Hepatocyte (in vitro differentiated cells): ENCODE measurements around the gene PLEKHA6. TPM values are rescaled to one million over a fixed set of nuclear protein-coding genes. Genes with fewer than 3 reads are reported as not detected.

Source experiments
- DNase-seq: peaks from one replicate; pipeline ENCODE4 v3.0.0-alpha.2; 2016; ENCODE audit warnings: low spot score
- H2AFZ ChIP-seq: fragments of 200-600 bp; sonication (generic); 2 replicates; pipeline ENCODE4 v1.6.0; 2016; ENCODE audit warnings: antibody characterized with exemption, mild to moderate bottlenecking
- H3K27ac ChIP-seq: fragments of 200-600 bp; sonication (generic); 2 replicates; pipeline ENCODE4 v1.5.1; 2016; ENCODE audit warnings: mild to moderate bottlenecking
- H3K27me3 ChIP-seq: fragments of 200-600 bp; sonication (generic); 2 replicates; pipeline ENCODE4 v1.6.1; 2016
- H3K36me3 ChIP-seq: fragments of 200-600 bp; sonication (generic); replicated peaks from 2 replicates; pipeline ENCODE4 v1.5.1; 2016; ENCODE audit warnings: low read depth; ENCODE audit not compliant: insufficient read depth
- H3K4me1 ChIP-seq: fragments of 200-600 bp; sonication (generic); 2 replicates; pipeline ENCODE4 v1.5.1; 2016; ENCODE audit warnings: mild to moderate bottlenecking, moderate library complexity; ENCODE audit not compliant: insufficient read depth
- H3K4me2 ChIP-seq: fragments of 200-600 bp; sonication (generic); 2 replicates; pipeline ENCODE4 v1.6.0; 2016
- H3K4me3 ChIP-seq: fragments of 200-600 bp; sonication (generic); 2 replicates; pipeline ENCODE4 v1.5.1; 2016; ENCODE audit warnings: mild to moderate bottlenecking
- H3K79me2 ChIP-seq: fragments of 200-600 bp; sonication (generic); 2 replicates; pipeline ENCODE4 v1.6.0; 2017; ENCODE audit warnings: mild to moderate bottlenecking
- H3K9me2 ChIP-seq: fragments of 200-600 bp; sonication (generic); replicated peaks from 2 replicates; pipeline ENCODE4 v1.6.0; 2017; ENCODE audit warnings: mild to moderate bottlenecking; ENCODE audit not compliant: insufficient read depth
- H3K9me3 ChIP-seq: fragments of 200-600 bp; sonication (generic); 2 replicates; pipeline ENCODE4 v1.5.1; 2016; ENCODE audit warnings: low read depth, mild to moderate bottlenecking
- H4K20me1 ChIP-seq: fragments of 200-600 bp; sonication (generic); 2 replicates; pipeline ENCODE4 v1.6.0; 2016; ENCODE audit warnings: mild to moderate bottlenecking; ENCODE audit not compliant: insufficient read depth, poor library complexity, severe bottlenecking
- CTCF ChIP-seq: fragments of 200-600 bp; sonication (generic); IDR thresholded peaks from 2 replicates; pipeline ENCODE4 v1.5.1; 2016; ENCODE audit warnings: antibody characterized with exemption, mild to moderate bottlenecking; ENCODE audit not compliant: poor library complexity
- EZH2 ChIP-seq: fragments of 200-600 bp; sonication (generic); IDR thresholded peaks from 2 replicates; pipeline ENCODE4 v1.6.1; 2016; ENCODE audit warnings: antibody characterized with exemption, mild to moderate bottlenecking, borderline replicate concordance
- EZH2phosphoT487 ChIP-seq: fragments of 200-600 bp; sonication (generic); IDR thresholded peaks from one replicate; pipeline ENCODE4 v1.6.1; 2018; ENCODE audit warnings: antibody characterized with exemption, mild to moderate bottlenecking, low read depth, moderate library complexity; ENCODE audit not compliant: unreplicated experiment, severe bottlenecking
- WGBS: methylation state at CpG from one replicate; pipeline ENCODE4 v1.1.6; 2016; ENCODE audit warnings: low lambda C conversion rate; ENCODE audit errors: missing lambda C conversion rate; 5-methylcytosine and 5-hydroxymethylcytosine counted together
- polyA plus RNA-seq: library from polyadenylated mRNA; unstranded; fragments of >200 nt; fragmentation: Nextera tagmentation; extraction: Ambion mirVana; gene quantifications from 2 replicates; pipeline ENCODE4 v1.2.1, GENCODE V29; 2016
- total RNA-seq: library from RNA; depleted of rRNA; stranded (reverse); fragments of >200 nt; gene quantifications from 2 replicates; pipeline ENCODE4 v1.2.3, GENCODE V29; 2014

Gene PLEKHA6
- total and polyA plus RNA-seq, 2 experiments from 2014 or later: 14.3 to 31.5 TPM

GRCh38 chr1:204384636-204385352, 25.1 kb upstream of the PLEKHA6 start:
- Histone ChIP-seq H3K27ac (no peak overlapping the region), H2AFZ (no peak overlapping the region), H3K79me2 (no peaks in the 10 kb centered on the region), H3K4me3 (no peak overlapping the region), H3K27me3 (no peaks in the 10 kb centered on the region), H3K36me3 (no peaks in the 10 kb centered on the region), H4K20me1 (no peaks in the 10 kb centered on the region), H3K9me2 (no peaks in the 10 kb centered on the region), H3K4me2 (no peak overlapping the region), H3K9me3 (no peaks in the 10 kb centered on the region), H3K4me1 (peaks cover 14% of the 10 kb centered on the region)
- TF ChIP-seq CTCF (no peak), EZH2 (no peak), EZH2phosphoT487 (no peak)
- WGBS: 77% methylated on average over 7 of the region's 7 CpGs
- no peak for DNase-seq

GRCh38 chr1:204383163-204383904, 23.6 kb upstream of the PLEKHA6 start:
- no peaks in the 10 kb centered on the region for H3K36me3 ChIP-seq
- no peaks in the 10 kb centered on the region for H4K20me1 ChIP-seq
- TF ChIP-seq EZH2 (no peak), EZH2phosphoT487 (no peak), CTCF (no peak)
- WGBS: 59% methylated on average over 5 of the region's 5 CpGs
- H3K9me3 ChIP-seq: no peaks in the 10 kb centered on the region
- H3K27me3 ChIP-seq: no peaks in the 10 kb centered on the region
- DNase-seq: no peak
- peaks cover 19% of the 10 kb centered on the region for H3K4me1 ChIP-seq
- H3K4me3 ChIP-seq: no peak overlapping the region
- no peak overlapping the region for H2AFZ ChIP-seq
- no peaks in the 10 kb centered on the region for H3K9me2 ChIP-seq
- H3K27ac ChIP-seq: no peak overlapping the region
- H3K4me2 ChIP-seq: no peak overlapping the region
- H3K79me2 ChIP-seq: no peaks in the 10 kb centered on the region

GRCh38 chr1:204382714-204383083, 23.0 kb upstream of the PLEKHA6 start:
- peaks cover 21% of the 10 kb centered on the region for H3K4me1 ChIP-seq
- no peaks in the 10 kb centered on the region for H3K79me2 ChIP-seq
- no peak for DNase-seq

More at GRCh38 chr1:204382714-204383083, 23.0 kb upstream of the PLEKHA6 start:
- 90% methylated on average over 2 of the region's 2 CpGs for WGBS
- Histone ChIP-seq H3K36me3 (no peaks in the 10 kb centered on the region), H2AFZ (no peak overlapping the region), H3K4me2 (no peak overlapping the region), H3K9me2 (no peaks in the 10 kb centered on the region), H4K20me1 (no peaks in the 10 kb centered on the region), H3K4me3 (no peak overlapping the region), H3K27me3 (no peaks in the 10 kb centered on the region), H3K9me3 (no peaks in the 10 kb centered on the region), H3K27ac (no peak overlapping the region)
- no peak for TF ChIP-seq EZH2
- no peak for TF ChIP-seq CTCF
- TF ChIP-seq EZH2phosphoT487: no peak
